GM06990 (cell line): ENCODE results near the gene CD164.
"Not testable (repeated sequence)": the region's sequence is repeated elsewhere in the genome, so short reads cannot be mapped to it uniquely, and the experiment has no call there.

Experiments
- DNase-seq: peaks from one replicate; pipeline ENCODE4 v3.0.0-alpha.2; 2011; ENCODE audit not compliant: insufficient read length; ENCODE audit errors: extremely low read depth
- H3K27me3 ChIP-seq: replicated peaks from 2 replicates; pipeline ENCODE4 v1.6.0; 2011; ENCODE audit warnings: low read length; ENCODE audit not compliant: control insufficient read depth, insufficient read depth
- H3K36me3 ChIP-seq: 2 replicates; pipeline ENCODE4 v1.5.1; 2011; ENCODE audit warnings: low read length; ENCODE audit not compliant: control insufficient read depth, insufficient read depth
- H3K4me3 ChIP-seq: replicated peaks from 2 replicates; pipeline ENCODE4 v1.5.1; 2011; ENCODE audit warnings: low read depth, mild to moderate bottlenecking, control low read depth, low read length
- TF ChIP-seq, protein P1 (sequence below): IDR thresholded peaks from 2 replicates; pipeline ENCODE4 v1.5.1; 2011; ENCODE audit warnings: low read length, control low read depth, mild to moderate bottlenecking, inconsistent platforms; ENCODE audit not compliant: insufficient read depth, poor library complexity, severe bottlenecking

Gene CD164

DNA sequence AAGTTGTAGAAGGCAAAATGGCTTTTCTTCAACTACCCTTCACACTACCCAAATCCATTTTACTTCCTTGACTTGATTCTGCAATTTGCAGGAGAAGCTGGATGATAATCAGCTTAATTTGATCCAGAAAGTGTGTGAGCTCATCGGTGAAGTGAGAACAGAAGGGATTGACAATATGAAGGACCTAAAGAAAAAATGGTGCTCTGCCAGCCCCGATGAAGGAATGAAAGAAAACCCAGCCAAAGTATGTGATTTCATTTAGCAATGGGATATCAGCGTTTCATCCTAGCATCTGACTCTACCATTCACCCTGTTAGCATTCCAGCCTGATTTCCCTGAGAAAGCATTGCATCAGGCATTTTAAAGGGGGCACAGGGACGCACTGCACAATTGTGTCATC is 41.5 kb downstream of the CD164 start:
- no peak overlapping the region for H3K4me3 ChIP-seq
- TF ChIP-seq, protein P1, sequence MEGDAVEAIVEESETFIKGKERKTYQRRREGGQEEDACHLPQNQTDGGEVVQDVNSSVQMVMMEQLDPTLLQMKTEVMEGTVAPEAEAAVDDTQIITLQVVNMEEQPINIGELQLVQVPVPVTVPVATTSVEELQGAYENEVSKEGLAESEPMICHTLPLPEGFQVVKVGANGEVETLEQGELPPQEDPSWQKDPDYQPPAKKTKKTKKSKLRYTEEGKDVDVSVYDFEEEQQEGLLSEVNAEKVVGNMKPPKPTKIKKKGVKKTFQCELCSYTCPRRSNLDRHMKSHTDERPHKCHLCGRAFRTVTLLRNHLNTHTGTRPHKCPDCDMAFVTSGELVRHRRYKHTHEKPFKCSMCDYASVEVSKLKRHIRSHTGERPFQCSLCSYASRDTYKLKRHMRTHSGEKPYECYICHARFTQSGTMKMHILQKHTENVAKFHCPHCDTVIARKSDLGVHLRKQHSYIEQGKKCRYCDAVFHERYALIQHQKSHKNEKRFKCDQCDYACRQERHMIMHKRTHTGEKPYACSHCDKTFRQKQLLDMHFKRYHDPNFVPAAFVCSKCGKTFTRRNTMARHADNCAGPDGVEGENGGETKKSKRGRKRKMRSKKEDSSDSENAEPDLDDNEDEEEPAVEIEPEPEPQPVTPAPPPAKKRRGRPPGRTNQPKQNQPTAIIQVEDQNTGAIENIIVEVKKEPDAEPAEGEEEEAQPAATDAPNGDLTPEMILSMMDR = no peak
- no peak for DNase-seq
- H3K27me3 ChIP-seq = no peaks in the 10 kb centered on the region
- no peaks in the 10 kb centered on the region for H3K36me3 ChIP-seq

DNA sequence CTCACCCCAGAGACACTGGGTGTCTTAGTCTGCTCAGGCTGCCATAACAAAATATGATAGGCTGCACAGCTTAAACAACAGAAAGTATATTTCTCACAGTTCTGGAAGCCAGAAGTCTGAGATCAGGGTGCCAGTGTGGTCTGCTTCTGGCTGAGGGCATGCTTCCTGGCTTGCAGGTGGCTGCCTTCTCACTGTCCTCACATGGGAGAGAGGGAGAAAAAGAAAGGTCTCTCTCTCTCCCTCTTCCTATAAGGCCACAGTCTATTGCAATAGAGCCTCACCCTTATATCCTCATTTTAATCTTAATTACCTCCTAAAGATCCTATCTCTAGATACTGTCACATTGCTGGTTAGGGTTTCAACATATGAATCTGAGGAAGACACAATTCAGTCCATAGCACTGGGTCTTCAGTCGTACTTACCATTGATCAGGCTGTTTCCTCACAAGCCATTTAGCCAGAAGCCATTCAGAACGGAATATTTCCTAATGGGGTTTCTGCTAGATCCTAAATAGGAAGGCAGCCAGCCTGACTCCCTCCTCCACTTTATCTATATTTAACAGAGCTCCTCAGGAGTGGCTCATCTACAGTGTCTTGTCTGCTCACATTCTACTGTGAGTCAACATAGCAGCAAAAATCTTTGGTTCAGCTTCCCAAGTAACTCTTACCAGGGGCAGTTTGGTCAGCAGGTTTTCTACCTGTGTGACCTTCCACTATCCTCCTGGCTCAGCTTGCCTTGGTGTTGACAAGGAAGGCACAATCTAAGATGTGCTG is 42.2 kb downstream of the CD164 start:
- TF ChIP-seq, protein P1 = no peak
- H3K27me3 ChIP-seq = no peaks in the 10 kb centered on the region
- no peaks in the 10 kb centered on the region for H3K36me3 ChIP-seq
- no peak for DNase-seq
- no peak overlapping the region for H3K4me3 ChIP-seq

DNA sequence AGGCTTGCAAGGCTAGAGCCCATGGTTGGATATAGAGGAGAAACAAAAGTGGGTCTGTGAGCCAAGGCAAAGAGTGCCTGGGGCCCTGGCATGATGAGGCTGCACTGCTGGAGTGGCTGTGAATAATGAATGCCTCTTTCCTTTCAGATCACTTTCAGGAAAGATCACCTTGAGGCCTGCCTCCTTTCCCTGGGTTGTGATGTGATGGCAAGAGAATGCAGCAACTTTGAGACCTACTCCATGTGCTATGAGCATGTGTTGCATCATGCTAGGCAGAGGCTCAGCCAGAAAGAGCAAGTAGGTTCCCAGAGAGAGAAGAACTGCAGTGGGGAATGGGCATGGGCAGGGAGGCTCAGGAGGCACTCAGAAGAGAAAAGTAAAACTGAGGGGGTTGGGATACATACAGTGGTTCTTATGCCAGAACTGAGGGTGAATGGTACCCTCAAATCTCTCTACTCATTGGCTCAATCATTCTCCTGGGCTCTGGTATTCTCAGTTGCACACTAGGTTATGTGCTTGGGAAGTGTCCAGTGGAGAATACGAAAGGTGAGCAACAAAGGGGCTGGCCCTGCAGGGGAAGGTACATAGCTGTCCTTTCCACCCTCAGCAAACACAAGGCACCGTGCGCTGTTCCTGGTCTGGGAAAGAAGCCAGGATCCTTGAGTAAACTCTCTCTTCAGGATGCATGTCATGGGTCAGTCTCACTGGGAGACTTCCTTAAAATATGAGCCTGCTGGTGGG is 45.9 kb downstream of the CD164 start:
- no peak for DNase-seq
- no peaks in the 10 kb centered on the region for H3K36me3 ChIP-seq
- TF ChIP-seq, protein P1 = no peak
- no peaks in the 10 kb centered on the region for H3K27me3 ChIP-seq
- H3K4me3 ChIP-seq = no peak overlapping the region

DNA sequence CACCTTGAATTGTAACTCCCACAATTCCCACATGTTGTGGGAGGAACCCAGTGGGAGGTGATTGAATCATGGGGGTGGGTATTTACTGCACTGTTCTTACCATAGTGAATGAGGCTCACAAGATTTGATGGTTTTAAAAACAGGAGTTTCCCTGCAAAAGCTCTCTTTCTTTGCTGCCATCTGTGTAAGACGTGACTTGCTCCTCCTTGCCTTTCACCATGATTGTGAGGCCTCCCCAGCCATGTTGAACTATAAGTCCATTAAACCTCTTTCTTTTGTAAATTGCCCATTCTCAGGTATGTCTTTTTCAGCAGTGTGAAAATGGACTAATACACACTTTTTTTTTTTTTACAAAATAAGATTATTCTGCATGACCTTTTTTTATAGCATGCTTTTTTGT is 48.4 kb downstream of the CD164 start:
- H3K36me3 ChIP-seq, H3K4me3 ChIP-seq, H3K27me3 ChIP-seq, DNase-seq: not testable (repeated sequence)

DNA sequence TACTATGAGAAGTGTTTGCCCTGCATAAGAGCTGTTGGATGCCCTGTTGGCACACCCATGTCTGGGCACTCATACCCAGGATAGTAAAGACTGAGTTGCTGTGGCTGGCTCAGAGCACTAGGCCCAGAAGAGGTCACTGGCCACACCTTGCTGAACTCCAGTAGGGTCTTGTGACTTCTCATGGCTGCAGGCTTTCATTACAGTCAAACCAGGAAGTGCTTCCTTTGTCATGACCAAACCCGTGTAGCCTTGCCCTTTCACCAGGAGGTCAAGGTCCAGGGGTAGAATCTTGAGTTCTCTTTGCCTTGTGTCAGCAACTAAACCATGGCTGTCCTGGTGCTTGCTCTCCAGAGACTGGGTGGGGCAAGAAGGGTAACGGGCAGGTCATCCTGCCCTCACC is 49.5 kb downstream of the CD164 start:
- DNase-seq = no peak
- H3K27me3 ChIP-seq = no peaks in the 10 kb centered on the region
- TF ChIP-seq, protein P1 = no peak
- no peak overlapping the region for H3K4me3 ChIP-seq
- H3K36me3 ChIP-seq = no peaks in the 10 kb centered on the region

DNA sequence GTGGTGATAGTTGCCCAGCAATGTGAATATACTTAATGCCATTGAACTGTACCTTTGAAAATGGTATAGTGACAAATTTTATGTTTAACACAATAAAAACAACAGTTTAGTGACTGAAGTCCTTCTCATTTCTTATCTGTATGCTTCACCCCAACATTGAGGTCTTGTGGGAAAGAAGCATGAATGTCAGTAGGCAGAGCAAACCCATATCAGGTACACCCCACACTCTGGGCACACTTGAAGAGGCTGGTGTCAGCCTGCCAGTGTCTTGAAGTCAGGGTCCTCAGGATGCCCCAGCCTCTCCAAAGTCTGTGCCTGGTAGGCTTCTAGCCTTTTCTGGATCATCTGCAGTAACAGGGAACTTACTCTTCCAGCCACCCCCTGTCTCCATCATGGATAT is 51.2 kb downstream of the CD164 start:
- TF ChIP-seq, protein P1 = no peak
- DNase-seq = no peak
- Histone ChIP-seq H3K4me3 (no peak overlapping the region), H3K27me3 (no peaks in the 10 kb centered on the region), H3K36me3 (no peaks in the 10 kb centered on the region)
